CD4-positive, alpha-beta memory T cell (primary cell): ENCODE data around the gene NUP133. TPM values are rescaled to one million over a fixed set of nuclear protein-coding genes. Genes with fewer than 3 reads are reported as not detected.

Source experiments
- polyA plus RNA-seq, 2 donors: library from polyadenylated mRNA; unstranded; fragments of 300-500 nt; fragmentation: Illumina TruSeq; gene quantifications; one replicate each; pipeline ENCODE4 v1.2.3, GENCODE V29; 2021
- total RNA-seq, 2 experiments: library from RNA; stranded (reverse); gene quantifications; one replicate each; pipeline ENCODE4 v1.2.3, GENCODE V29; 2021

Gene NUP133
- total and polyA plus RNA-seq, 4 experiments from 2014 or later, result 16.8 to 48.4 (median 32.2) TPM

Other genes with a start within 250 kb of the NUP133 start
- 10 to 100 TPM; 43.7 to 44.9 TPM for gene RAB4A, start 237.2 kb downstream of the NUP133 start, total RNA-seq
- 10 to 100 TPM; 18.8 to 23.0 TPM for gene RAB4A, start 237.2 kb downstream of the NUP133 start, polyA plus RNA-seq
- gene CCSAP, start 165.3 kb downstream of the NUP133 start, total RNA-seq, result 10 to 100 TPM; 17.5 to 18.3 TPM
- gene CCSAP, start 165.3 kb downstream of the NUP133 start, polyA plus RNA-seq, result 1 to 10 TPM; 3.9 to 4.1 TPM
- under 1 TPM in 1 of 2 experiments, not detected in 1; 0.29 TPM for gene ACTA1, start 74.2 kb downstream of the NUP133 start, total RNA-seq
- not detected for gene ACTA1, start 74.2 kb downstream of the NUP133 start, polyA plus RNA-seq
- 10 to 100 TPM; 19.7 to 20.2 TPM for gene ABCB10, start 50.4 kb upstream of the NUP133 start, total RNA-seq
- 10 to 100 TPM; 10.0 to 11.8 TPM for gene ABCB10, start 50.4 kb upstream of the NUP133 start, polyA plus RNA-seq
- 10 to 100 TPM; 20.7 to 21.3 TPM for gene TAF5L, start 117.8 kb upstream of the NUP133 start, total RNA-seq
- gene TAF5L, start 117.8 kb upstream of the NUP133 start, polyA plus RNA-seq, result 1 to 10 TPM; 4.3 to 7.1 TPM
- 1 to 10 TPM; 8.5 to 9.4 TPM for gene URB2, start 117.9 kb upstream of the NUP133 start, total RNA-seq
- gene URB2, start 117.9 kb upstream of the NUP133 start, polyA plus RNA-seq, result 1 to 10 TPM; 3.5 to 7.2 TPM